DLD1 (cell line): ENCODE measurements around the gene CA10.

ENCODE experiments used
- in situ Hi-C: cut with HindIII; loops from 2 replicates; pipeline ENCODE4 v1.10.0; 2017; ENCODE audit warnings: low sequenced_read_pairs

Gene CA10

GRCh38 chr17:52147872-52148271 is 10.6 kb downstream of the CA10 start:
- in situ Hi-C loops = no loop called here

- in situ Hi-C loops = no loop called here
Observed at GRCh38 chr17:52147431-52147830, 11.1 kb downstream of the CA10 start.

- in situ Hi-C loops = no loop called here
Observed at GRCh38 chr17:52145476-52145875, 13.0 kb downstream of the CA10 start.

GRCh38 chr17:52143542-52143941 is 15.0 kb downstream of the CA10 start:
- in situ Hi-C loops = no loop called here

GRCh38 chr17:52140601-52141000 is 17.9 kb downstream of the CA10 start:
- in situ Hi-C loops = no loop called here

GRCh38 chr17:52138752-52139151 is 19.8 kb downstream of the CA10 start:
- in situ Hi-C loops = no loop called here

- in situ Hi-C loops = no loop called here
Observed at GRCh38 chr17:52138350-52138749, 20.2 kb downstream of the CA10 start.

- in situ Hi-C loops = no loop called here
Observed at GRCh38 chr17:52136166-52136565, 22.3 kb downstream of the CA10 start.

- in situ Hi-C loops = no loop called here
Observed at GRCh38 chr17:52134641-52135040, 23.9 kb downstream of the CA10 start.

GRCh38 chr17:52128721-52129120 is 29.8 kb downstream of the CA10 start:
- in situ Hi-C loops = no loop called here

GRCh38 chr17:52124993-52125392 is 33.5 kb downstream of the CA10 start:
- in situ Hi-C loops = no loop called here

- in situ Hi-C loops = no loop called here
Observed at GRCh38 chr17:52124561-52124960, 34.0 kb downstream of the CA10 start.

GRCh38 chr17:52120465-52120864 is 38.0 kb downstream of the CA10 start:
- in situ Hi-C loops = no loop called here

- in situ Hi-C loops = no loop called here
Observed at GRCh38 chr17:52110923-52111581, 47.5 kb downstream of the CA10 start.

GRCh38 chr17:52106638-52107261 is 51.8 kb downstream of the CA10 start:
- in situ Hi-C loops = no loop called here

GRCh38 chr17:52106072-52106471 is 52.4 kb downstream of the CA10 start:
- in situ Hi-C loops = no loop called here

GRCh38 chr17:52105591-52105990 is 52.9 kb downstream of the CA10 start:
- in situ Hi-C loops = no loop called here

- in situ Hi-C loops = no loop called here
Observed at GRCh38 chr17:52096056-52096455, 62.5 kb downstream of the CA10 start.

GRCh38 chr17:52084176-52084575 is 74.3 kb downstream of the CA10 start:
- in situ Hi-C loops = no loop called here

GRCh38 chr17:52079496-52079895 is 79.0 kb downstream of the CA10 start:
- in situ Hi-C loops = no loop called here

GRCh38 chr17:52071712-52072111 is 86.8 kb downstream of the CA10 start:
- in situ Hi-C loops = no loop called here

- in situ Hi-C loops = no loop called here
Observed at GRCh38 chr17:52064791-52065211, 93.7 kb downstream of the CA10 start.

- in situ Hi-C loops = no loop called here
Observed at GRCh38 chr17:52049496-52049895, 109.0 kb downstream of the CA10 start.
